ENCODE results near the gene SPINT3. TPM values are rescaled to one million over a fixed set of nuclear protein-coding genes. Genes with fewer than 3 reads are reported as not detected.

The SPINT3 gene
- total RNA-seq, 1 experiment from 2014 or later = not detected

GRCh38 chr20:45506398-45506797, 9.0 kb downstream of the SPINT3 start:
- Histone ChIP-seq H3K27me3 (ENCODE audit: control insufficient read depth, insufficient read depth, low read length) (peaks cover 8% of the 10 kb centered on the region), H3K9me3 (ENCODE audit: control insufficient read depth, insufficient read depth, low read depth, low read length) (no peaks in the 10 kb centered on the region), H3K36me3 (ENCODE audit: control insufficient read depth, insufficient read depth, low read length) (no peaks in the 10 kb centered on the region), H3K27ac (ENCODE audit: low read length) (no peak overlapping the region), H3K4me3 (ENCODE audit: low read depth in 2 of 2, low read length in 2 of 2) (no peak overlapping the region), H3K4me1 (ENCODE audit: control insufficient read depth, insufficient read depth, low read length) (no peaks in the 10 kb centered on the region)
- POLR2A ChIA-PET = no interaction called here
- in situ Hi-C loops (cut with HindIII; ENCODE audit: low pct_unique_long_range_greater_than_20kb, low sequenced_read_pairs) = no loop called here
- CTCF ChIA-PET = no interaction called here
- TF ChIP-seq CTCF (IDR thresholded peaks at IDR 0.05) = no peak
- TF ChIP-seq POLR2AphosphoS5 (IDR thresholded peaks at IDR 0.05; ENCODE audit: low read depth, low read length) = no peak
- TF ChIP-seq, protein P1, sequence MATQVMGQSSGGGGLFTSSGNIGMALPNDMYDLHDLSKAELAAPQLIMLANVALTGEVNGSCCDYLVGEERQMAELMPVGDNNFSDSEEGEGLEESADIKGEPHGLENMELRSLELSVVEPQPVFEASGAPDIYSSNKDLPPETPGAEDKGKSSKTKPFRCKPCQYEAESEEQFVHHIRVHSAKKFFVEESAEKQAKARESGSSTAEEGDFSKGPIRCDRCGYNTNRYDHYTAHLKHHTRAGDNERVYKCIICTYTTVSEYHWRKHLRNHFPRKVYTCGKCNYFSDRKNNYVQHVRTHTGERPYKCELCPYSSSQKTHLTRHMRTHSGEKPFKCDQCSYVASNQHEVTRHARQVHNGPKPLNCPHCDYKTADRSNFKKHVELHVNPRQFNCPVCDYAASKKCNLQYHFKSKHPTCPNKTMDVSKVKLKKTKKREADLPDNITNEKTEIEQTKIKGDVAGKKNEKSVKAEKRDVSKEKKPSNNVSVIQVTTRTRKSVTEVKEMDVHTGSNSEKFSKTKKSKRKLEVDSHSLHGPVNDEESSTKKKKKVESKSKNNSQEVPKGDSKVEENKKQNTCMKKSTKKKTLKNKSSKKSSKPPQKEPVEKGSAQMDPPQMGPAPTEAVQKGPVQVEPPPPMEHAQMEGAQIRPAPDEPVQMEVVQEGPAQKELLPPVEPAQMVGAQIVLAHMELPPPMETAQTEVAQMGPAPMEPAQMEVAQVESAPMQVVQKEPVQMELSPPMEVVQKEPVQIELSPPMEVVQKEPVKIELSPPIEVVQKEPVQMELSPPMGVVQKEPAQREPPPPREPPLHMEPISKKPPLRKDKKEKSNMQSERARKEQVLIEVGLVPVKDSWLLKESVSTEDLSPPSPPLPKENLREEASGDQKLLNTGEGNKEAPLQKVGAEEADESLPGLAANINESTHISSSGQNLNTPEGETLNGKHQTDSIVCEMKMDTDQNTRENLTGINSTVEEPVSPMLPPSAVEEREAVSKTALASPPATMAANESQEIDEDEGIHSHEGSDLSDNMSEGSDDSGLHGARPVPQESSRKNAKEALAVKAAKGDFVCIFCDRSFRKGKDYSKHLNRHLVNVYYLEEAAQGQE (IDR thresholded peaks at IDR 0.05; ENCODE audit: insufficient read depth in 1 of 2, low read depth in 2 of 2, low read length in 1 of 2) = no peak
- no peak for TF ChIP-seq TCF7L2 (IDR thresholded peaks at IDR 0.05; ENCODE audit: low read depth, low read length)
- no peak for TF ChIP-seq SIN3A (IDR thresholded peaks at IDR 0.05; ENCODE audit: borderline replicate concordance, insufficient read depth, low read depth, low read length)
- intact Hi-C loops (cut with micrococcal nuclease; ENCODE audit: unreplicated experiment) = no loop called here
- DNase-seq (ENCODE audit: low read depth, low spot score) (no peak), ATAC-seq (no peak)
- BruUV-seq (replicated peaks) = no TSS peak

DNA sequence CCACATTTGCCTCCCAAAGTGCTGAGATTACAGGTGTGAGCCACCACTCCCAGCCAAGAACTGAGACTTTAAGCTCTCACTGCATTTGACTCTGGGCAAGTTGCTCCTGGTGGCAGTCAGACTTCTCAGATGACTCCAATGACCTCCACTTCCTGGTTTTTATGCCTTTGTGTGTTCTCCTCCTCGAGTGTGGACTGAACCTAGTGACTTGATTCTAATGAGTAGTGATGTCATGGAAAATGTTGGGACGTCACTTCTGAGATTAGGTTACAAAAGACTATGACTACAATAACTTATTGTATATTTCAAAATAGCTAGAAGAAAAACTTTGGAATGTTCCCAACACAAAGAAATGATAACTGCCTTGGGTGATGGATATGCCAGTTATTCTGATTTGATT, 12.0 kb downstream of the SPINT3 start:
- CTCF ChIA-PET = no interaction called here
- no TSS peak for BruUV-seq (replicated peaks)

More for the DNA sequence above, 12.0 kb downstream of the SPINT3 start:
- Histone ChIP-seq H3K36me3 (ENCODE audit: control insufficient read depth, insufficient read depth, low read length) (no peaks in the 10 kb centered on the region), H3K4me1 (ENCODE audit: control insufficient read depth, insufficient read depth, low read length) (no peaks in the 10 kb centered on the region), H3K27ac (ENCODE audit: low read length) (no peak overlapping the region), H3K9me3 (ENCODE audit: control insufficient read depth, insufficient read depth, low read depth, low read length) (no peaks in the 10 kb centered on the region), H3K4me3 (ENCODE audit: low read depth in 2 of 2, low read length in 2 of 2) (no peak overlapping the region), H3K27me3 (ENCODE audit: control insufficient read depth, insufficient read depth, low read length) (peaks cover 16% of the 10 kb centered on the region; the same call in 1 of the 2 replicates)
- POLR2A ChIA-PET = no interaction called here
- intact Hi-C loops (cut with micrococcal nuclease; ENCODE audit: unreplicated experiment) (no loop called here), in situ Hi-C loops (cut with HindIII; ENCODE audit: low pct_unique_long_range_greater_than_20kb, low sequenced_read_pairs) (no loop called here)
- no peak for ATAC-seq
- no peak for DNase-seq (ENCODE audit: low read depth, low spot score)
- no peak for TF ChIP-seq POLR2AphosphoS5 (IDR thresholded peaks at IDR 0.05; ENCODE audit: low read depth, low read length)
- TF ChIP-seq CTCF (IDR thresholded peaks at IDR 0.05) = no peak
- TF ChIP-seq SIN3A (IDR thresholded peaks at IDR 0.05; ENCODE audit: borderline replicate concordance, insufficient read depth, low read depth, low read length) = no peak
- TF ChIP-seq TCF7L2 (IDR thresholded peaks at IDR 0.05; ENCODE audit: low read depth, low read length) = no peak
- TF ChIP-seq, protein P1 (IDR thresholded peaks at IDR 0.05; ENCODE audit: insufficient read depth in 1 of 2, low read depth in 2 of 2, low read length in 1 of 2) = no peak
